SK-N-SH treated with all-trans-retinoic acid at 6 μM for 48 hours (cell line): ENCODE measurements around the gene RHOA.
A peak's percentile ranks its signal among the peaks of the same experiment; 100 is the strongest.

Experiments used
- ATAC-seq: fragments of 200-7000 bp; cut with Tn5 transposase; 3 replicates; pipeline ENCODE4 v1.9.1; 2020; ENCODE audit warnings: mild to moderate bottlenecking, moderate library complexity
- ARNTL ChIP-seq: fragments of 450-650 bp; formaldehyde crosslinking; IDR thresholded peaks from 2 replicates; pipeline ENCODE4 v1.5.0; 2020; ENCODE audit warnings: low read depth, mild to moderate bottlenecking, moderate library complexity, borderline replicate concordance
- BACH2 ChIP-seq: fragments of 250-450 bp; sonication (Bioruptor Pico); IDR thresholded peaks from 2 replicates; pipeline ENCODE4 v1.9.0; 2021; ENCODE audit warnings: mild to moderate bottlenecking, borderline replicate concordance
- CSDC2 ChIP-seq: fragments of 250-450 bp; sonication (Bioruptor Pico); IDR thresholded peaks from 2 replicates; pipeline ENCODE4 v1.5.0; 2020; ENCODE audit warnings: mild to moderate bottlenecking, moderate library complexity
- CSRNP3 ChIP-seq: fragments of 250-450 bp; sonication (Bioruptor Pico); IDR thresholded peaks from 2 replicates; pipeline ENCODE4 v1.5.1; 2021; ENCODE audit warnings: mild to moderate bottlenecking, moderate library complexity
- ESRRG ChIP-seq: fragments of 250-450 bp; sonication (Bioruptor Pico); IDR thresholded peaks from 2 replicates; pipeline ENCODE4 v1.6.1; 2021; ENCODE audit warnings: mild to moderate bottlenecking
- GLIS3 ChIP-seq: fragments of 250-450 bp; sonication (Bioruptor Pico); IDR thresholded peaks from 2 replicates; pipeline ENCODE4 v1.5.0; 2020; ENCODE audit warnings: mild to moderate bottlenecking, moderate library complexity
- ISL1 ChIP-seq: fragments of 250-450 bp; sonication (Bioruptor Pico); IDR thresholded peaks from 2 replicates; pipeline ENCODE4 v2.1.2; 2022; ENCODE audit warnings: mild to moderate bottlenecking, moderate library complexity
- PATZ1 ChIP-seq: fragments of 250-450 bp; sonication (Bioruptor Pico); IDR thresholded peaks from 2 replicates; pipeline ENCODE4 v1.8.0; 2020; ENCODE audit warnings: mild to moderate bottlenecking, moderate library complexity, borderline replicate concordance
- POU6F1 ChIP-seq: fragments of 250-450 bp; sonication (Bioruptor Pico); IDR thresholded peaks from 2 replicates; pipeline ENCODE4 v1.8.0; 2021; ENCODE audit warnings: low read depth, mild to moderate bottlenecking, moderate library complexity, borderline replicate concordance
- RARB ChIP-seq: fragments of 250-450 bp; sonication (Bioruptor Pico); IDR thresholded peaks from 2 replicates; pipeline ENCODE4 v1.8.0; 2021; ENCODE audit warnings: mild to moderate bottlenecking, moderate library complexity
- SNAI2 ChIP-seq: fragments of 250-450 bp; sonication (Bioruptor Pico); IDR thresholded peaks from 2 replicates; pipeline ENCODE4 v1.5.0; 2020; ENCODE audit warnings: mild to moderate bottlenecking, moderate library complexity
- TCF4 ChIP-seq: fragments of 250-450 bp; sonication (Bioruptor Pico); IDR thresholded peaks from 2 replicates; pipeline ENCODE4 v1.8.0; 2021; ENCODE audit warnings: mild to moderate bottlenecking, moderate library complexity, borderline replicate concordance
- TOX ChIP-seq: fragments of 250-450 bp; sonication (Bioruptor Pico); IDR thresholded peaks from 2 replicates; pipeline ENCODE4 v1.8.0; 2021; ENCODE audit warnings: mild to moderate bottlenecking, moderate library complexity, borderline replicate concordance
- ZC3H10 ChIP-seq: fragments of 250-450 bp; sonication (Bioruptor Pico); IDR thresholded peaks from 2 replicates; pipeline ENCODE4 v1.5.1; 2021; ENCODE audit warnings: mild to moderate bottlenecking, moderate library complexity
- ZFP3 ChIP-seq: fragments of 250-450 bp; sonication (Bioruptor Pico); IDR thresholded peaks from 2 replicates; pipeline ENCODE4 v1.5.0; 2020; ENCODE audit warnings: mild to moderate bottlenecking, moderate library complexity
- ZFP30 ChIP-seq: fragments of 450-650 bp; formaldehyde crosslinking; IDR thresholded peaks from 2 replicates; pipeline ENCODE4 v1.5.0; 2022; ENCODE audit warnings: mild to moderate bottlenecking, moderate library complexity
- ZNF565 ChIP-seq: fragments of 450-650 bp; formaldehyde crosslinking; conservative IDR thresholded peaks from 2 replicates; pipeline ENCODE4 v1.5.0; 2020; ENCODE audit warnings: low read depth, mild to moderate bottlenecking, moderate library complexity
- ZNF70 ChIP-seq: fragments of 450-650 bp; formaldehyde crosslinking; IDR thresholded peaks from 2 replicates; pipeline ENCODE4 v1.5.0; 2020; ENCODE audit warnings: mild to moderate bottlenecking, moderate library complexity
- ZNF8 ChIP-seq: fragments of 450-650 bp; formaldehyde crosslinking; IDR thresholded peaks from 2 replicates; pipeline ENCODE4 v1.5.0; 2020; ENCODE audit warnings: mild to moderate bottlenecking, moderate library complexity
- TF ChIP-seq, protein P1 (sequence below): fragments of 250-450 bp; sonication (Bioruptor Pico); IDR thresholded peaks from 2 replicates; pipeline ENCODE4 v1.5.1; 2020; ENCODE audit warnings: low read depth, mild to moderate bottlenecking, moderate library complexity

The RHOA gene

DNA sequence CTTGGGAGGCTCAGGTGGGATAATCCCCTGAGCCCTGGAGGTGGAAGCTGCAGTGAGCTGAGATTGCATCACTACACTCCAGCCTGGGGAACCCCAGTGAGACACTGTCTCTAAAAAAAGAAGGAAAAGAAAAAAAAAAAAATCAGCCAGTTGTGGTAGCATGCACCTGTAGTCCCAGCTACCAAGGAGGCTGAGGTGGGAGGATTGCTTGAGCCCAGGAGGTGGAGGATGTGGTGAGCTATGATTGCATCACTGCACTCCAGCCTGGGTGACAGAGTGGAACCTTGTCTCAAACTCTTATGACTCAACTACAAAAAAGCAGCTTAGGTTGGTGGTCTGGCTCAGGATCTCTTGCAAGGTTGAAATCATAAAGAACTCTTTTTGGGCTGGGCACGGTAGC is 34.3 kb downstream of the RHOA start:
- no peak for ATAC-seq
- TF ChIP-seq ZNF70 (CRISPR knock-in tag) (no peak), ZFP3 (CRISPR knock-in tag) (0 out of 2 replicates have a peak, but pooled peaks have one; percentile 21)
- TF ChIP-seq, all 23 proteins: peak for 1

GRCh38 chr3:49371946-49372345 is 39.8 kb downstream of the RHOA start:
- ATAC-seq: no peak
- TF ChIP-seq BACH2 (no peak), ZNF70 (CRISPR knock-in tag) (no peak), ARNTL (CRISPR knock-in tag) (no peak), ZC3H10 (CRISPR knock-in tag) (no peak), TCF4 (no peak), PATZ1 (CRISPR knock-in tag) (no peak), RARB (CRISPR knock-in tag) (no peak), CSRNP3 (CRISPR knock-in tag) (no peak), ZNF565 (no peak), CSDC2 (CRISPR knock-in tag) (no peak), ESRRG (CRISPR knock-in tag) (no peak), TOX (CRISPR knock-in tag) (no peak), POU6F1 (CRISPR knock-in tag) (no peak)
- TF ChIP-seq, all 23 proteins: peak for 0

DNA sequence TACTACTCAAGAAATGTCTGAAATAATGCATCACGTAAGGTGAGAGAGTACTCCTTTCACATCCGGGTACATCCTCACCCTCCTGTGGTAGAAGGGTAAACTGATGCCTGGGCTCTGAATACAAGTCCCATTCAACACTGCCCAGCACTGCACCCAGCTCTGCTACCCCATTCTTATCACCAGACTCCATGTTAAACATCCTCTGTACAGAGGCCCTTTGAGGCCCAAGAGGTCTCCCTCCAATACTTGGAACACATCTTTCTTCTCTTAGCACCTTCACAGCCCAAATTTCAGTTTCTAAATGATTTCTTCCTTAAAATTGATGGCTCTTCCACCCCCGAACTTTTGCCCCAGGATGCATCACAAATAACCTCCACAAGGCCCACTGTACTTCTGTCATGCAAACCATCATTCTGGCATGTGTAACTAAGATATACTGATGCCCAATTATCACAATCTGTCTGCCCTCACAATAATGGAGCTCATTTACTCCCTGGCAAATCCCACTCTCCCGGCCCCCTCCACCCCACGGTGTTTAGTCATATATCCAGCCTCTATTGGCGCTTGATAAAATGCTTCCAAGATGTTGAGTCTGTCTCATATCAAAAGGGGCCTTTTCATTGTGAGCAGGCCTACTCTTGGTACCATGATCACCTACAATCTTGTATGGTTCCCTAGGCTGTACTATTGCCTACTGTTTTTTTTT is 41.0 kb downstream of the RHOA start:
- no peak for ATAC-seq
- no peak for TF ChIP-seq SNAI2 (CRISPR knock-in tag)
- no peak for TF ChIP-seq ZFP30 (CRISPR knock-in tag)
- no peak for TF ChIP-seq ISL1 (CRISPR knock-in tag)

GRCh38 chr3:49362561-49362960 is 49.2 kb downstream of the RHOA start:
- ATAC-seq: no peak
- TF ChIP-seq ZNF70 (CRISPR knock-in tag): no peak
- TF ChIP-seq ZNF8 (CRISPR knock-in tag): no peak
- TF ChIP-seq ZC3H10 (CRISPR knock-in tag): no peak
- TF ChIP-seq GLIS3: no peak
- no peak for TF ChIP-seq ARNTL (CRISPR knock-in tag)
- no peak for TF ChIP-seq CSRNP3 (CRISPR knock-in tag)

DNA sequence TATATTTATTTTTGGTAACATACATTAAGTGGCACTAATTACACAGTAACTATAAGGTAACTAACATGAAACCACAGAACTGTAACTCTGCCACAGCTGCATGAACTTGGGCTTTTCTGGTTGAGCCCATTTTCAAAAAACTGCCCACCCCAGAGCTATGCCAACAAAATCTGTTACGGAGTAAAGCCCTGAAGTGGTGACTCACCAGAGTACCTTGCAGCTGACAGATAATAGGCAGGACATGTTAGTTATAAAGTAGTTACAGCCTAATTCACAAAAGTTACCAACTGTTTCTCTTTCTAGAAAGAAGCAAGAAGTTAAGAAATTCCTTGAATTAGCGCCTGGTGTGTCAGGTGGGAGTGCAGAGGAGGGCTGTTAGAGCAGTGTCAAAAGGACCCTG is 52.2 kb downstream of the RHOA start:
- no peak for ATAC-seq
- TF ChIP-seq RARB (CRISPR knock-in tag): no peak

GRCh38 chr3:49358884-49359225 is 52.9 kb downstream of the RHOA start:
- ATAC-seq: no peak; the same call in 2 of the 3 replicates

More at GRCh38 chr3:49358884-49359225, 52.9 kb downstream of the RHOA start:
- TF ChIP-seq ISL1 (CRISPR knock-in tag) (no peak), ESRRG (CRISPR knock-in tag) (no peak), ZFP3 (CRISPR knock-in tag) (no peak)
- TF ChIP-seq, protein P1, sequence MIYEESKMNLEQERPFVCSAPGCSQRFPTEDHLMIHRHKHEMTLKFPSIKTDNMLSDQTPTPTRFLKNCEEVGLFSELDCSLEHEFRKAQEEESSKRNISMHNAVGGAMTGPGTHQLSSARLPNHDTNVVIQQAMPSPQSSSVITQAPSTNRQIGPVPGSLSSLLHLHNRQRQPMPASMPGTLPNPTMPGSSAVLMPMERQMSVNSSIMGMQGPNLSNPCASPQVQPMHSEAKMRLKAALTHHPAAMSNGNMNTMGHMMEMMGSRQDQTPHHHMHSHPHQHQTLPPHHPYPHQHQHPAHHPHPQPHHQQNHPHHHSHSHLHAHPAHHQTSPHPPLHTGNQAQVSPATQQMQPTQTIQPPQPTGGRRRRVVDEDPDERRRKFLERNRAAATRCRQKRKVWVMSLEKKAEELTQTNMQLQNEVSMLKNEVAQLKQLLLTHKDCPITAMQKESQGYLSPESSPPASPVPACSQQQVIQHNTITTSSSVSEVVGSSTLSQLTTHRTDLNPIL (CRISPR knock-in tag): no peak
